ENCODE data around the gene KLK1.

DNA sequence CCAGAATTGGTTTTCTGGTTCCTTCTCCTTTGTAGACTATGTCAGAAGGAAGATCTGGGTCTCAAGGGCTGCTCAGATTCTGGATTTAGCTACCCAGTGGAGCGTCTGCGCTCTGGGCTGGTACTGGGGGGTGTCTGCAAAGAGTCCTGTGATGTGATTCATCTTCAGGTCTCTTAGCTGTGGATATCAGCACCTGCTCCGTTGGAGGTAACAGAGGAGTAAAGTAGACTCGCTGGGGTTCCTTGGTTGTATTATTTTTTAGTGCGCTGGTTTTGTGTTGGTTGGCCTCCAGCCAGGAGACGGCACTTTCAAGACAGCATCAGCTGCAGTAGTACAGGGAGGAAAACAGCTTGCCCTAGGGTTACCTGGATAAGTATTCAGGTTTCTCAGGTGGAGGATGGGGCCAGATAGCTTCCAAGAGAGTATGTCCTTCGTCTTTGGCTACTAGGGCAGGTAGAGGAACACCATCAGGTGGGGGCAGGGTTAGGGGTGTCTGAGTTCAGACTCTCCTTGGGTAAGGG, 20.2 kb upstream of the KLK1 start:
- TF ChIP-seq CTCF (IDR thresholded peaks at IDR 0.05) (no peak), POLR2A (IDR thresholded peaks at IDR 0.05) (no peak)
